ENCODE results near the gene FKRP. TPM values are rescaled to one million over a fixed set of nuclear protein-coding genes. Genes with fewer than 3 reads are reported as not detected.

FKRP gene
- total RNA-seq, 1 donor from 2014 or later: 13.2 TPM

DNA sequence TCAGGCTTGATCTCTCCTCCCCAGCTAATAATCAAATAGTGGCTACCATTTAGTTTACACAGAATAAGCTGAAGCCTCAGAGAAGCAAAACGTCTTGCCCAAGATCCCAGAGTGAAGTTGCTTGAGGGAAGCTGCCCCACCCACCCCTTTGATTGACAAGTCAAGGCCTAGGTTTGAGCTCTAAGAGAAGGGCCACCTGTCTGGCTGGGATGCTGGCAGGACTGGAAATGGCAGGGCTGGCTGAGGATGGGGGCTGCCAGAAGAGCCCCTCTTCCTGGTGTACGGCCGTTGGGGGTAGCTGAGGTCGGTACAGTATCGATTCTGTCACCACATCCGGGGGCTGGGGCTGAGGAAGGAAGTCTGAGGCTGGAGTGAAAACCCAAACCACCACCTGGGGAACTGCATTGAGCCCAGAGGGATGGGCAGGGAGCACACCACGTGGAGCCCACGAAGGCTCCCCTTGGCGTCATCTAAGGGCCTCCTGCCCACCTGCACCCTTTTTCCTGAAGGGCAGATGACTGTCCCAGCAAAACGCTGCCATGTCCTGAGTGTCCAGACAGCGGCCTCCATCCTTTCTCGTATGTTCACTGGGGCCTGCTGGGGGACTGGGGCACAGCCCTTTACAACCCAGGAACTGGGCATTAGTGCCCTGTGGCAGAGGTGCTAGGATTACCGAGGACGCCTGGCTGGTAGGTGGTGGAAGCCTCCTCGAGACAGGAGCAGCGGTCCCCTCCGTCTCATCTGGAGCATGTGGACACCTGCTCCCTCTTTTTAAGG, 27.5 kb upstream of the FKRP start:
- no peaks in the 10 kb centered on the region for H3K9me3 ChIP-seq
- intact Hi-C loops (cut with DNase I): no loop called here
- H3K27me3 ChIP-seq (ENCODE audit: low read depth): no peaks in the 10 kb centered on the region
- no peak for ATAC-seq
- no peak for DNase-seq
- H3K36me3 ChIP-seq: peaks cover 37% of the 10 kb centered on the region
- peak overlapping the region; percentile 89 for H3K27ac ChIP-seq
- H3K4me3 ChIP-seq: peak overlapping the region; percentile 69
- H3K4me1 ChIP-seq: peaks cover 50% of the 10 kb centered on the region
- TF ChIP-seq, protein P1, sequence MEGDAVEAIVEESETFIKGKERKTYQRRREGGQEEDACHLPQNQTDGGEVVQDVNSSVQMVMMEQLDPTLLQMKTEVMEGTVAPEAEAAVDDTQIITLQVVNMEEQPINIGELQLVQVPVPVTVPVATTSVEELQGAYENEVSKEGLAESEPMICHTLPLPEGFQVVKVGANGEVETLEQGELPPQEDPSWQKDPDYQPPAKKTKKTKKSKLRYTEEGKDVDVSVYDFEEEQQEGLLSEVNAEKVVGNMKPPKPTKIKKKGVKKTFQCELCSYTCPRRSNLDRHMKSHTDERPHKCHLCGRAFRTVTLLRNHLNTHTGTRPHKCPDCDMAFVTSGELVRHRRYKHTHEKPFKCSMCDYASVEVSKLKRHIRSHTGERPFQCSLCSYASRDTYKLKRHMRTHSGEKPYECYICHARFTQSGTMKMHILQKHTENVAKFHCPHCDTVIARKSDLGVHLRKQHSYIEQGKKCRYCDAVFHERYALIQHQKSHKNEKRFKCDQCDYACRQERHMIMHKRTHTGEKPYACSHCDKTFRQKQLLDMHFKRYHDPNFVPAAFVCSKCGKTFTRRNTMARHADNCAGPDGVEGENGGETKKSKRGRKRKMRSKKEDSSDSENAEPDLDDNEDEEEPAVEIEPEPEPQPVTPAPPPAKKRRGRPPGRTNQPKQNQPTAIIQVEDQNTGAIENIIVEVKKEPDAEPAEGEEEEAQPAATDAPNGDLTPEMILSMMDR (IDR thresholded peaks at IDR 0.05): no peak

GRCh38 chr19:46718934-46719622, 26.8 kb upstream of the FKRP start:
- no peak for ATAC-seq
- H3K4me3 ChIP-seq: no peak overlapping the region

DNA sequence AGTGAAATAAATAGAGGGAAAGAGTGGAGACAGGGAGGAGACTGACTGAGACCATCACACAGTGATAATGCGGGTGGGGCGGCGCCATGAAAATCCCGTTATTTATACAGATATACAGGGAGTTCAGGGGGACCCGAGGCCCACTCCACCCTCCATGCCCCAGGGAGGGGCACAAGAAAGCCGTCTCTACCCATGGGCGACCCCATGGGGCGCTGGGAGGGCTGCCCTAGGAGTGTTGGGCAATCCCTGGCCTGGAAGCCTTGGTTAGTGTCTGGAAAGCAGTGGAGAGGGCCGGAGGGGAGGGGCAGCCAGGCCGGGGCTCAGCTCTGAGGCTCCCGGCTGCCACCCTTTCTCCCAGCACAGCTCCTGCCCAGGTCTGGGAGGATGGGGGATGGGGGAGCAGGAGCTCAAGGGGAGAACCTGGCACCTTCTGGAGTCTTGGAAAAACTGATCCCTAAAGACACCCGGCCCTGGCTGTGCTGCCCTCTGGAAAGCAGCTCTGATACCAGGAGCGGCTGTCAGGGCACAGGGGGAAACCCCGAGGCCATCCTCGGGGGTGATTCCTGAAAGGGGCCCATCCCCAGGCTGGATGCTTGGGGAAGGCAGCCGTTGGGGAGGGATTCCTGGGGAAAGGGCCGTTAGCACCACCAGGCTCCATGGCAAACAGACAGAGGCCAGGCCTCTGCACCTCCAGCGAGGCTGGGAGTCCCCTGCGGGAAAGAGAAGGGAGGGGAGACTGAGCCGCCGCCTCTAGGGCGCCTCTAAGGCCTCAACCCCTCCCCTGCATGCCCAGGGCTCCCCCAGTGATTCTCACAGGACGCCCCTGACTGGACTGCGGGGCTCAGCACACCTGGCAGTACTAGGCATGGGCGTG, 26.0 kb upstream of the FKRP start:
- Histone ChIP-seq H3K36me3 (peaks cover 53% of the 10 kb centered on the region), H3K27ac (no peak overlapping the region)

More at GRCh38 chr19:46718934-46719622, 26.8 kb upstream of the FKRP start:
- H3K36me3 ChIP-seq: peaks cover 45% of the 10 kb centered on the region
- DNase-seq: no peak
- intact Hi-C loops (cut with DNase I): no loop called here
- H3K27me3 ChIP-seq (ENCODE audit: low read depth): no peaks in the 10 kb centered on the region
- H3K27ac ChIP-seq: peak overlapping the region; percentile 89
- H3K9me3 ChIP-seq: no peaks in the 10 kb centered on the region
- H3K4me1 ChIP-seq: peaks cover 51% of the 10 kb centered on the region
- TF ChIP-seq, protein P1 (IDR thresholded peaks at IDR 0.05): no peak

GRCh38 chr19:46720503-46721239, 25.2 kb upstream of the FKRP start:
- TF ChIP-seq, protein P1 (IDR thresholded peaks at IDR 0.05): no peak
- Histone ChIP-seq H3K9me3 (no peaks in the 10 kb centered on the region), H3K4me1 (peaks cover 38% of the 10 kb centered on the region), H3K27me3 (ENCODE audit: low read depth) (no peaks in the 10 kb centered on the region), H3K27ac (no peak overlapping the region), H3K36me3 (peaks cover 61% of the 10 kb centered on the region), H3K4me3 (no peak overlapping the region)
- intact Hi-C loops (cut with DNase I): no loop called here
- no peak for ATAC-seq
- no peak for DNase-seq

More for the DNA sequence above, 26.0 kb upstream of the FKRP start:
- H3K4me3 ChIP-seq: no peak overlapping the region
- H3K27me3 ChIP-seq (ENCODE audit: low read depth): no peaks in the 10 kb centered on the region
- TF ChIP-seq, protein P1 (IDR thresholded peaks at IDR 0.05): no peak
- H3K9me3 ChIP-seq: no peaks in the 10 kb centered on the region
- DNase-seq (no peak), ATAC-seq (no peak)
- intact Hi-C loops (cut with DNase I): no loop called here
- H3K4me1 ChIP-seq: peaks cover 47% of the 10 kb centered on the region

Measured in lower lobe of right lung (tissue), 2 donors.